Pulmonary artery endothelial cell (primary cell): Measurements from ENCODE around the gene LIG4. TPM values are rescaled to one million over a fixed set of nuclear protein-coding genes. Genes with fewer than 3 reads are reported as not detected.
"Not testable (repeated sequence)": the region's sequence is repeated elsewhere in the genome, so short reads cannot be mapped to it uniquely, and the experiment has no call there.

ENCODE experiments used
- DNase-seq: peaks from one replicate; pipeline ENCODE4 v3.0.0-alpha.2; 2011; ENCODE audit warnings: low read depth, low spot score
- total RNA-seq: library from RNA; depleted of rRNA; stranded (reverse); fragments of >200 nt; gene quantifications from 2 replicates; pipeline ENCODE4 v1.2.3, GENCODE V29; 2014

LIG4 gene
- total RNA-seq = 13.1 and 15.7 TPM in 2 replicates

DNA sequence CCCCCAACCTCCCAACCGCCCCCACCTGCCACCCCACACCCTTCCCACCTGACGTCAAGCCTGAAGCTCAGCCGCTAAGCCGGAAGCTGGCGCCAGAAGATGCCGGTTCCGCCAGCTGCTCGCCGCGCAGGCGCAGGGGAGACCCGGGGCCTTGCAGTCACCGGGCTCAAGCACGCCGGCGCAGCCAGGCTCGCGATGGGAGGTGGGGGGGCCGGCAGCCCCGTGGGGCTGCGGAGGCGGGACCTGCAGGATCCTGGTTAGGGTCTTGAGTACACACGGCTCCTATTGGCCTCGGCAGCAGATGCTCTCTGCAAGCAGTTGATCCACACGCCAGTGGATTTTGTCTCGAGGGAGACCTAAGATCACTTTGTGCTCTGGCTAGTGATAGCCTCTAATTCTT lies at the start of gene LIG4:
Gene LIG4, minus strand, starts transcription at position 101 of the 400 bp plus-strand sequence. CDS start 4,268 bp downstream, outside the sequence.
- DNase-seq = peak; percentile 70

GRCh38 chr13:108263621-108264355 lies 48.5 kb upstream of the LIG4 start:
- no peak for DNase-seq

GRCh38 chr13:108257248-108257647 lies 41.9 kb upstream of the LIG4 start:
- DNase-seq = no peak

GRCh38 chr13:108249150-108249549 lies 33.8 kb upstream of the LIG4 start:
- DNase-seq = no peak

DNA sequence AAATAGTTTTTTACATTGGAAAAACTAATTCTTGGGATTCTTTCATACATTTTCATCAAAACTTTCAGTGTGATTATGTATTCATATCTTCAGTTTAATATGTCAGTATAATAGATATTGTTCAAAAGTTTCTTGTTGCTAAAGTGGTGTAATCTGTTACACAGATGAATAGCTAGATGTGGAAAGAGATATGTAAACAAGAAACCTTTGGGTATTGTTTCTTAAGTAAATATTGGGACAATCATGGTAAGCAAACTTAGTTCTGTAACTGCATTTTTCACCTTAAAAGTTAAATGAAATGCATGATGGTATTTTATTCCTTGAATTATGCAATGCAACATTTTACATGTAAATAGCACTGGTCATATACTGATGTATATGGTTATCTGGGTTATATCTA lies 15.0 kb upstream of the LIG4 start:
- no peak for DNase-seq

- DNase-seq = no peak
These were observed 12.4 kb upstream of the LIG4 start for GRCh38 chr13:108227651-108228272.

- DNase-seq = no peak
These were observed 10.8 kb upstream of the LIG4 start for GRCh38 chr13:108226184-108226583.

DNA sequence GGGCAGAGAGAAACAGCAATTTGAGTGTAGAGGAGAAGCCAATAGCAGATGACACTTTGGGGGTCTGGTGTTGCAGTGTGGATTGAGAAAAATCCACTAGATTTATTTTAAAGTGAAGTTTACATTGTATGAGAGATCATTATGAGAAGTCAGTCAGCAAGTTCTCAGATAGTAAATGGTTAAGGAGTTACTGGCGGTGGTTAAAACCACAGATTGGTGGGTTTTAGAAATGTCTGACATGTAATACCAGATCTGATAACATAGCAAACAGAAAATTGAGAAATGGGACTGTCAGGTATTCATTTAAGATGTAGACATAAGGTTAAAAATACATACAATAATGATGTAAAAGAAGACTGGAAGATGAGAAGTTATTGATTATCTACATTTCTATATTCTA lies 10.1 kb upstream of the LIG4 start:
- DNase-seq = no peak

- no peak for DNase-seq
These were observed 8.6 kb upstream of the LIG4 start for GRCh38 chr13:108223687-108224503.

GRCh38 chr13:108220041-108220440 lies 4.7 kb upstream of the LIG4 start:
- DNase-seq = no peak

DNA sequence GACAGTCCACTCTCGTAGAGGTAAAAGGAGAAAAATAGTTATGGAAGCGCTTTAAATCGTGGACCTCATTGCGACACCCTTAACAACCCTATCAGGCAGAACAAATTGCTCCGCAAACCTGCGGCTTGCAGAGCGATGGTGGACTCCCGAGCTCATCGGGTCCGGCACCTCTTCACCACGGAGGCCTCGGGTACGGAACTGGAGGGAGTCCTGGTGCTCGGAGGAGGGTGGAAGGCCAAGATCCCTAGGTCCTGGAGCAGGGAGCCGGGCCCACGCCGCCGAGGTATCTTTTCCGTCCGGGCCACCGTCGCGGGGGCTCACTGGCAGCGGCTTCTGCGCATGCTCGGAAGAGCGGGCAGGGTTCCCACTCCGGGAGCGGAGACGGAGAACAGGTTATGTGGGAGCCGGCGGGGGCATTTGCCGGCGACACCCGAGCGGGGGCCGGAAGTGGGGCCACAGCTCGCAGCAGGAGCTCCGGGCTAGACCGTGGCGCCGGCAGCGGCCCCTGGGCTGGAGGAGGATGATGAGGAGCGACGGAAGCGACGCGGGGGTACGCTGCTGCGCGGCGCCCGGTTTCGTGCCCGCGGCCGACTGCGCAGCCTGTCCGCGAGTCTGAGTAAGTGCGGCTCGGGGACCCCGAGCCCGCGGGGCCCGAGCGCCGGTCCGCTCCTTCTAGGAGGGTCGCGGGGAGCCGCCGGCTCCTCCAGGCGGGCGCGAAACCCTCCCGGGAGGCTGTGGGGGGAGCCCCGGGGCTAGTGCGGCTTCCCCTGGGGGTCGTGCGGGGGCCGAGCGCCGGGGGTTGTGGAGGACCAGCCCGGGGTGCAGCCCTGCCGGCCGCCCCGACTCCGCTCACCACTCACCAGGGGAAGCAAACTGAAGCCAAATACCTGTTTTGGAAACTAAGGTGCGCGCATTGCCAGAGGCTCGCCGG lies 3.0 kb upstream of the LIG4 start, which contains the start of gene ABHD13:
Gene ABHD13, plus strand, starts transcription at position 349 of the 931 bp plus-strand sequence. CDS start 10,827 bp downstream, outside the sequence.
- DNase-seq = peak; percentile 48

- not testable (repeated sequence) for DNase-seq
These were observed 2.1 kb upstream of the LIG4 start for GRCh38 chr13:108217307-108218043.

GRCh38 chr13:108214441-108215271 lies 680 bp downstream of the LIG4 start:
- DNase-seq = no peak

DNA sequence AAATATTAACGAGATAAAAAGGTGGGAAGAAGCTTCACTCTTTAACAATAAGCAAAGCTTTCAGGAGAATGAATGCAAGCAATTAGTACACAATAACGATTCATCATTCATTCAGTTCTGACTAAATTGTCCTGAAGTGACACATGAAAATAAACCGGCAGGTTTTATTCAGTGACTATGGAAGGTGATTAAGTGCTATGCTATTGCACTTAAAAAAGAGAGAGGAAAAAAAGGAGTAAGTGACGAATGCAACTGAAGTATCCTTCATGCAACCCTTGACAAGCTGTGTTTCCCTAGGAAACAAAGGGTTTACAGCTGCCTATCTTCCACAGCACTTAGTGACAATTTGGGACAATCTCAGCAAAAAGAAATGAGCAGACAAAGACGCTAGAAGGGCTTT lies 1.4 kb downstream of the LIG4 start:
- DNase-seq = no peak

GRCh38 chr13:108212886-108213285 lies 2.5 kb downstream of the LIG4 start:
- DNase-seq = no peak

DNA sequence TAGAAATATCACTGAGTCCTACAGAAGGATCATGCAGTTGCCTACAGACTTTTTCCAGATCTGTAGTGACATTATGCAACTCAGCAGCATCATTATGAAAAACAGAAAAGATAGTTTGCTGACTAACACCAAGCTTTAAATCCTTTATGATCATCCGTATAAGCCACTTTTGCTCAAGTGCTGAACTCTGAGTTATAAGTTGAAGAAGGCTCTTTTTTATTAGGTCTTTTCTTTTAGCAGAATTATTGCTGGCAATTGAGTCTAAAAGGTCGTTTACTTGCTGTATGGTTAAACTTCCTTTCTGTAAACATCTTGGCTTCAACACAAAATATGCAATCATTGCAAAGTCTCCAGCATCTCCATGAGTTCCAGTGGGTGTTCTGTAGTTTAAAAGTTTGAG lies 4.8 kb downstream of the LIG4 start:
- DNase-seq = no peak

GRCh38 chr13:108200781-108201398 lies 14.4 kb downstream of the LIG4 start:
- no peak for DNase-seq

DNA sequence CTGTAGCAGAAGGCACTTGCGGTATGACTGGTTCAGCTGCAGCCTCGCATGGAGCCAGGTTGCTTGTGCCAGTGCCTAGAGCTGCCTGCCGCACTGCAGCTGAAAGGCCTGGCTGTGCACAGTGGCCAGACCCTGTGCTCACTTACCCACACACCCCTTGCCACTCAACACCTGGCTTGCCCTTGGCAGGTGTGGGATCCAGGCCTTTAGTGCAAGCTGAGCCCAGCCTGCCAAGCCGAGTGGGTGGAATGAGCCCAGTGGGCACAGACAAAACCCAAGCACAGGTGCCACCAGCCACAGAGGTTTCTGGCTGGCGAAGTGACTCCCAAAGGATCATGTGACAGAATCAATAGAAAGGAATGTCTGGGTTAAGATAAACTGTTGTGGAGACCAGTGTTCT lies 19.5 kb downstream of the LIG4 start:
- no peak for DNase-seq

GRCh38 chr13:108195146-108195545 lies 20.2 kb downstream of the LIG4 start:
- DNase-seq = no peak
